ENCODE measurements around the gene TMEM221. TPM values are rescaled to one million over a fixed set of nuclear protein-coding genes. Genes with fewer than 3 reads are reported as not detected.
"Not testable (repeated sequence)": the region's sequence is repeated elsewhere in the genome, so short reads cannot be mapped to it uniquely, and the experiment has no call there.

The TMEM221 gene
- total and polyA plus RNA-seq, 2 experiments from 2014 or later, result 1.0 to 2.5 TPM

GRCh38 chr19:17481986-17482385, 33.5 kb upstream of the TMEM221 start:
- H3K4me1 ChIP-seq (ENCODE audit: insufficient read depth), result no peaks in the 10 kb centered on the region
- no peaks in the 10 kb centered on the region for H4K20me1 ChIP-seq (ENCODE audit: insufficient read depth, poor library complexity, severe bottlenecking)
- no peak for TF ChIP-seq CTCF (IDR thresholded peaks at IDR 0.05; ENCODE audit: poor library complexity)
- no peak for TF ChIP-seq EZH2 (IDR thresholded peaks at IDR 0.05; ENCODE audit: borderline replicate concordance)
- no peak for TF ChIP-seq EZH2phosphoT487 (IDR thresholded peaks at IDR 0.05; ENCODE audit: low read depth, severe bottlenecking, unreplicated experiment)
- H3K4me2 ChIP-seq, result no peak overlapping the region
- no peaks in the 10 kb centered on the region for H3K9me3 ChIP-seq (ENCODE audit: low read depth)
- no peak overlapping the region for H3K27ac ChIP-seq
- H2AFZ ChIP-seq, result no peak overlapping the region
- WGBS (ENCODE audit: low lambda C conversion rate, missing lambda C conversion rate), result 90% methylated on average over 13 of the region's 13 CpGs
- DNase-seq (ENCODE audit: low spot score), result no peak
- H3K4me3 ChIP-seq, result no peak overlapping the region
- H3K36me3 ChIP-seq (replicated peaks; ENCODE audit: insufficient read depth, low read depth), result no peaks in the 10 kb centered on the region
- no peaks in the 10 kb centered on the region for H3K79me2 ChIP-seq
- H3K27me3 ChIP-seq, result no peaks in the 10 kb centered on the region
- H3K9me2 ChIP-seq (replicated peaks; ENCODE audit: insufficient read depth), result no peaks in the 10 kb centered on the region

- Histone ChIP-seq H3K9me3 (ENCODE audit: low read depth) (no peaks in the 10 kb centered on the region), H3K27me3 (no peaks in the 10 kb centered on the region), H3K4me1 (ENCODE audit: insufficient read depth) (no peaks in the 10 kb centered on the region), H3K9me2 (replicated peaks; ENCODE audit: insufficient read depth) (no peaks in the 10 kb centered on the region), H3K79me2 (no peaks in the 10 kb centered on the region), H4K20me1 (ENCODE audit: insufficient read depth, poor library complexity, severe bottlenecking) (no peaks in the 10 kb centered on the region), H3K4me3 (no peak overlapping the region), H3K27ac (no peak overlapping the region), H3K36me3 (replicated peaks; ENCODE audit: insufficient read depth, low read depth) (no peaks in the 10 kb centered on the region), H3K4me2 (no peak overlapping the region), H2AFZ (no peak overlapping the region)
- 82% methylated on average over 6 of the region's 6 CpGs for WGBS (ENCODE audit: low lambda C conversion rate, missing lambda C conversion rate)
- DNase-seq (ENCODE audit: low spot score), result no peak
- TF ChIP-seq EZH2phosphoT487 (IDR thresholded peaks at IDR 0.05; ENCODE audit: low read depth, severe bottlenecking, unreplicated experiment), result no peak
- TF ChIP-seq CTCF (IDR thresholded peaks at IDR 0.05; ENCODE audit: poor library complexity), result no peak
- TF ChIP-seq EZH2 (IDR thresholded peaks at IDR 0.05; ENCODE audit: borderline replicate concordance), result no peak
These were observed 30.9 kb upstream of the TMEM221 start for GRCh38 chr19:17479325-17479791.

GRCh38 chr19:17475541-17476115, 27.2 kb upstream of the TMEM221 start:
- peaks cover 12% of the 10 kb centered on the region for H3K79me2 ChIP-seq
- no peak overlapping the region for H3K4me3 ChIP-seq
- no peaks in the 10 kb centered on the region for H3K9me2 ChIP-seq (replicated peaks; ENCODE audit: insufficient read depth)
- DNase-seq (ENCODE audit: low spot score), result no peak
- H4K20me1 ChIP-seq (ENCODE audit: insufficient read depth, poor library complexity, severe bottlenecking), result no peaks in the 10 kb centered on the region
- TF ChIP-seq CTCF (IDR thresholded peaks at IDR 0.05; ENCODE audit: poor library complexity) (no peak), EZH2 (IDR thresholded peaks at IDR 0.05; ENCODE audit: borderline replicate concordance) (no peak), EZH2phosphoT487 (IDR thresholded peaks at IDR 0.05; ENCODE audit: low read depth, severe bottlenecking, unreplicated experiment) (no peak)
- no peaks in the 10 kb centered on the region for H3K27me3 ChIP-seq
- no peak overlapping the region for H3K4me2 ChIP-seq
- H3K4me1 ChIP-seq (ENCODE audit: insufficient read depth), result peaks cover 8% of the 10 kb centered on the region
- no peak overlapping the region for H2AFZ ChIP-seq
- WGBS (ENCODE audit: low lambda C conversion rate, missing lambda C conversion rate), result 83% methylated on average over 10 of the region's 10 CpGs
- no peaks in the 10 kb centered on the region for H3K9me3 ChIP-seq (ENCODE audit: low read depth)
- no peaks in the 10 kb centered on the region for H3K36me3 ChIP-seq (replicated peaks; ENCODE audit: insufficient read depth, low read depth)
- no peak overlapping the region for H3K27ac ChIP-seq

GRCh38 chr19:17475011-17475540, 26.6 kb upstream of the TMEM221 start:
- not testable (repeated sequence) for H3K9me2 ChIP-seq (replicated peaks; ENCODE audit: insufficient read depth); H3K36me3 ChIP-seq (replicated peaks; ENCODE audit: insufficient read depth, low read depth); H3K9me3 ChIP-seq (ENCODE audit: low read depth); H3K4me1 ChIP-seq (ENCODE audit: insufficient read depth); H4K20me1 ChIP-seq (ENCODE audit: insufficient read depth, poor library complexity, severe bottlenecking); H3K4me2 ChIP-seq; H3K4me3 ChIP-seq; H3K27ac ChIP-seq; DNase-seq (ENCODE audit: low spot score); H3K27me3 ChIP-seq; H2AFZ ChIP-seq
- H3K79me2 ChIP-seq, result peaks cover 12% of the 10 kb centered on the region
- WGBS (ENCODE audit: low lambda C conversion rate, missing lambda C conversion rate), result 78% methylated on average over 6 of the region's 6 CpGs
